Measurements from ENCODE around the gene RINL.

The RINL gene

DNA sequence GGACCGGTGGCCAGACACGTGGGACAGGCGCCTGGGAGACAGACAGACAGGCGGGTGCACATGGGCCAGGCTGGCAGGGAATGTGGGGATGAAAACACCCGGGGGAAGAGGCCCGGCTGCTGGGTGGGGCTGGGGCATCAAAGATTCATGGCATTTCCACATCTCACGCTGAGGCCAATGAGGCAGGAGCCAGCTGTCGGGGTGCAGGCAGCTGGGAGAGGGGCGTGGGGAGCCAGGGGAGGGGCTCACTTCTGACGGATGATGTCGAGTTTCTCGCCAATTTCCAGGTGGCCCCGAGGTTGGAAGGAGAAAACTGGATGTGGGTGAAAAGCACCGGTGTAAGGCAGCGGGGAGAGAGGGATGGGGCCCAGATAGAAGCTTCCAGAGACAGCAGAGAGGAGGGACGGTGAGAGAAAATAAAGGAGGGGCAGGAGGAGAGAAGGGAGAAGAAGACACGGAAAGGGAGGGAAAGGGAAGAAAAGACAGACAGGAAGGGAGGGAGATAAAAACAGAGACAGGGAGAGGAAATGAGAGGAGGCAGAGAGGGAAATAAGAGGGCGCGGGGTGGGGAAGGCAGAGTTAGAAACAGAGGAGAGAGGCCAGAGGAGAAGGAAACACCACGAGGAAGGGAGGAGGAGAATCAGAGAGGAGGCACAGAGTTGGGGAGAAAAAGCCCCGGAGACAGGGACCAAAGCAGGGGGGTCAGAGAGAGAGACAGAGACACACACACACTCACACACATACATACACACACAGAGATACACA lies 41.9 kb upstream of the RINL start:
- Histone ChIP-seq H3K4me1 (no peaks in the 10 kb centered on the region), H3K4me3 (no peak overlapping the region), H3K36me3 (peaks cover 4 to 42% (median 5%) of the 10 kb centered on the region in 3 donors), H3K9me3 (no peaks in the 10 kb centered on the region), H3K27ac (no peak overlapping the region), H3K27me3 (no peaks in the 10 kb centered on the region)
- peak in 1 of 2 donors; percentile 60 for DNase-seq
- TF ChIP-seq, protein P1, sequence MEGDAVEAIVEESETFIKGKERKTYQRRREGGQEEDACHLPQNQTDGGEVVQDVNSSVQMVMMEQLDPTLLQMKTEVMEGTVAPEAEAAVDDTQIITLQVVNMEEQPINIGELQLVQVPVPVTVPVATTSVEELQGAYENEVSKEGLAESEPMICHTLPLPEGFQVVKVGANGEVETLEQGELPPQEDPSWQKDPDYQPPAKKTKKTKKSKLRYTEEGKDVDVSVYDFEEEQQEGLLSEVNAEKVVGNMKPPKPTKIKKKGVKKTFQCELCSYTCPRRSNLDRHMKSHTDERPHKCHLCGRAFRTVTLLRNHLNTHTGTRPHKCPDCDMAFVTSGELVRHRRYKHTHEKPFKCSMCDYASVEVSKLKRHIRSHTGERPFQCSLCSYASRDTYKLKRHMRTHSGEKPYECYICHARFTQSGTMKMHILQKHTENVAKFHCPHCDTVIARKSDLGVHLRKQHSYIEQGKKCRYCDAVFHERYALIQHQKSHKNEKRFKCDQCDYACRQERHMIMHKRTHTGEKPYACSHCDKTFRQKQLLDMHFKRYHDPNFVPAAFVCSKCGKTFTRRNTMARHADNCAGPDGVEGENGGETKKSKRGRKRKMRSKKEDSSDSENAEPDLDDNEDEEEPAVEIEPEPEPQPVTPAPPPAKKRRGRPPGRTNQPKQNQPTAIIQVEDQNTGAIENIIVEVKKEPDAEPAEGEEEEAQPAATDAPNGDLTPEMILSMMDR (IDR thresholded peaks at IDR 0.05): no peak
- intact Hi-C loops (cut with DNase I; ENCODE audit: low total_unique reads): no loop called here

DNA sequence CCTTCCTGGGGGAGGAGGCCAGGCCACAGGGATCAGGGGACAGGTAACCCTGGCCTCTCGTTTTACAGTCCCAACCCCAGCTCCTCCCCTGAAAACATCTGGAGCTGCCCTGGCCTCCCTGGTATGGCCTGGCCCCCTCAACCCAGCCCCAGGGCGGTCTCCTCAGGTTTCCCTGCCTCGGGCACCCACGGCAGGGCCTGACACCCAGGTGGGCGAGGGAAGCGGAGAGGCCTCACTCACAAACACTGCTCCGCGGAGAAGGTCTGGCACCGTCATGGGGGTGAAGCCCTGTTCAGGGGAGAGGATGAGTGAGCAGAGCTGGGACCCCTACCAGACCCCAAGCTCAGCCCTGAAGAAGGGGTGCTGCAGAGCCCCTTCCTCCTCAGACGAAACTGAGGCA lies 40.5 kb upstream of the RINL start:
- H3K36me3 ChIP-seq: peaks cover 0 to 33% (median 4%) of the 10 kb centered on the region in 3 donors
- TF ChIP-seq, protein P1 (IDR thresholded peaks at IDR 0.05): no peak

DNA sequence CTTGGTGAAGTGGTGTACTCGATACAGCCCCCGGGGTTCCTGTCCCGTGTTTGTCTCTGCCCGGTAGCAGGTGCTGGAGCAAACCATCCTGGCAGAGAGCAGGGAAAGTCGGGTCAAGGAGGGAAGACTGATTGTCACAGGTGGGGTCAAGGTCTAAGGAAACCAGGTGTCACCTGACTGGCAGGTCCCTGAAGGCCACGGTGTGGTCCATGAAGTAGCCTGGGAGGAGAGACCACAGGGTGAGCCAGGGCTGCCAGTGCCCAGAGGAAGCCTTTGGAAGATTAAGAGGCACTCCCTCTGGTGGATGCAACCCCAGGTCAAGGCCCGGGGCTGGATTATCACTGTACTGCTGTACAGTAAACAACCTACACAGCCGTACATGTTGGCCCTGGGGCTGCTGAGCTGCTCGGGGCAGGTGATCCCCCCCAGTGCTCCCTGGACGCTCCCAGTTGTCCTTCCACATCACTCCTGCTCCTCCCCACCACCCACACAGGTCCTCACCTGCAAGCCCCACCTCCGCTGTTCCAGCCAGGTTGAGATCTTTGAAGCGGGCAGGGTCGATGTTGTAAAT lies 39.9 kb upstream of the RINL start:
- DNase-seq: peak in 1 of 2 donors; percentile 49
- no peaks in the 10 kb centered on the region for H3K4me1 ChIP-seq
- TF ChIP-seq, protein P1 (IDR thresholded peaks at IDR 0.05): no peak
- H3K36me3 ChIP-seq: peaks cover 0 to 33% (median 4%) of the 10 kb centered on the region in 3 donors
- intact Hi-C loops (cut with DNase I; ENCODE audit: low total_unique reads): no loop called here
- no peaks in the 10 kb centered on the region for H3K27me3 ChIP-seq
- no peaks in the 10 kb centered on the region for H3K9me3 ChIP-seq
- H3K4me3 ChIP-seq: no peak overlapping the region
- H3K27ac ChIP-seq: no peak overlapping the region

More for the DNA sequence above, 40.5 kb upstream of the RINL start:
- no peak overlapping the region for H3K4me3 ChIP-seq
- peak in 1 of 2 donors; percentile 48 for DNase-seq
- intact Hi-C loops (cut with DNase I; ENCODE audit: low total_unique reads): no loop called here
- H3K4me1 ChIP-seq: no peaks in the 10 kb centered on the region
- H3K27me3 ChIP-seq: no peaks in the 10 kb centered on the region
- H3K9me3 ChIP-seq: no peaks in the 10 kb centered on the region
- H3K27ac ChIP-seq: no peak overlapping the region

DNA sequence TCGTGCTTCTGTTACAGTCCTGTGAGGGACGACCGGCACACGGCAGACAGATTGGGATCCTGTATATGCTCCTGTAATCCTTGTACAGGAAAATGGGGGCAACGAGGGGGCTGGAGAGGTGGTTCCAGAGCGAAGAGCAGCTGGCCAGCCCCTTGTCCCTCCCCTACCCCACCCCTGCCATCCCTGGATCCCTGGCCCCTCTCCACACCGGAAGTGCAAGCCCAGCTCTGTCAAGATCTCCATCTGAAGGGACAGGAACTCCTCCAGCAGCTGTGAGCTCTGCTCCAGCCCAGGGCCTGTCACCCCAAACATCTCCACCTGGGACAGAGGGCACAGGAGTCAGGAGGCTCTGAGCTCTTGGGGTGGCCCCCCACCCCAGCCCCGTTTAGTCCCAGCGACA lies 39.4 kb upstream of the RINL start:
- H3K27me3 ChIP-seq: no peaks in the 10 kb centered on the region
- no peak overlapping the region for H3K4me3 ChIP-seq
- DNase-seq: peak in 1 of 2 donors; percentile 39
- TF ChIP-seq, protein P1 (IDR thresholded peaks at IDR 0.05): no peak
- no peaks in the 10 kb centered on the region for H3K9me3 ChIP-seq
- no peaks in the 10 kb centered on the region for H3K4me1 ChIP-seq
- H3K27ac ChIP-seq: no peak overlapping the region
- intact Hi-C loops (cut with DNase I; ENCODE audit: low total_unique reads): no loop called here
- peaks cover 0 to 32% (median 4%) of the 10 kb centered on the region in 3 donors for H3K36me3 ChIP-seq

DNA sequence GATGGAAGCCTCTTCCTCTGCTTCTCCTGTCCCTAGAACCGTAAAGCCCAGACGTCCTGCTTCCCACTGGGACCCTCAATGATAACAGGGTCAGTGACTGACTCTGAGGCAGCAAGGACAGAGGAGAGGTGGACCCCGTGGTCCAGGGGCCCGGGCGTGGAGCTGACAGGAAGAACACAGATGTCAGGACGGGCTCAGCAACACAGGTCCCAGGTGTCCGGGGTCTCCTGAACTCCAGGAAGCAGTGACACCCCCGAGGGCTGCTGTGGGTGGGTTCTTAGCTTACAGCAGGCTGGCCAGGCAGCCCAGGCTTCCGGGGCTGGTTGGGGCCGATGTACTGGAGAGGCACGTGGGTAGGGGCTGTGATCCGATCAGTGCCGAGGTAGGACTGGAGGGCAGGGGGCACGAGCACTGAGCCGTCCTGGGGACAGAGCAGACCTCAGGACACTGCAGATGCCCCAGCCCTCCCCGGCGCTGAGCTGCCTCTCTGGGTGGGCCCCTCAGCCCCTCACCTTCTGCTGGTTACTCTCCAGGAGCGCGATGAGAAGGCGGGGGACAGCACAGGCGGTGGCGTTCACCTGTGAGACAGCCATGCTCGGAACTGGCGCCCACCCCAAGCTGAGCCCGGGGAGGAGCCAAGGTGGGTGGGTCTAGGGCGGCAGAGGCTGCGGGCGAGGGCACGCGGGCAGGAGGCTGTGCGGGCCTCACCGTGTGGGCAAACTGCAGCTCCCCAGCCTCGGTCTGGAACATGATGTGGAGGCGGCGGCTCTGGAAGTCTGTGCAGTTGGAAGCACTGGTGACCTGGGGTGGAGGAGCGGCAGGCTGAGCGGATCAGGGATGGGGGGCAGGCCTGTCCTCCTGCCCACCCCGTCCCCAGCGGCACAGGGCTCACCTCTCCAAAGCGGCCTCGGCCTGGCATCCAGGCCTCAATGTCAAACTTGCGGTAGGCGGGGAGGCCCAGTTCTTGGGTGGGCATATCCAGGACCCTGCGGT lies 37.5 kb upstream of the RINL start:
- DNase-seq: no peak
- intact Hi-C loops (cut with DNase I; ENCODE audit: low total_unique reads): no loop called here

More for the DNA sequence above, 37.5 kb upstream of the RINL start:
- H3K4me3 ChIP-seq: no peak overlapping the region
- no peaks in the 10 kb centered on the region for H3K4me1 ChIP-seq
- H3K9me3 ChIP-seq: no peaks in the 10 kb centered on the region
- H3K27ac ChIP-seq: no peak overlapping the region
- peaks cover 0 to 17% of the 10 kb centered on the region in 2 donors for H3K27me3 ChIP-seq
- TF ChIP-seq, protein P1 (IDR thresholded peaks at IDR 0.05): no peak
- H3K36me3 ChIP-seq: peaks cover 0 to 16% (median 0%) of the 10 kb centered on the region in 3 donors
